GM12875 (cell line): ENCODE measurements around the gene NUP210.
A peak's percentile ranks its signal among the peaks of the same experiment; 100 is the strongest.

Experiments used
- H3K4me3 ChIP-seq: one replicate; pipeline ENCODE4 v1.5.1; 2011; ENCODE audit warnings: low read depth, low read length, control low read depth
- CTCF ChIP-seq: IDR thresholded peaks from 2 replicates; pipeline ENCODE4 v1.5.1; 2011; ENCODE audit warnings: low read depth, mild to moderate bottlenecking, control low read depth, inconsistent platforms, low read length, moderate library complexity, borderline replicate concordance; ENCODE audit not compliant: insufficient read depth

NUP210 gene

GRCh38 chr3:13314877-13315276 is 105.2 kb downstream of the NUP210 start:
- no peak overlapping the region for H3K4me3 ChIP-seq
- no peak for TF ChIP-seq CTCF

- no peak for TF ChIP-seq CTCF
- H3K4me3 ChIP-seq, result no peak overlapping the region
These were observed 106.3 kb downstream of the NUP210 start for GRCh38 chr3:13313813-13314212.

- no peak for TF ChIP-seq CTCF
- no peak overlapping the region for H3K4me3 ChIP-seq
These were observed 111.1 kb downstream of the NUP210 start for GRCh38 chr3:13309004-13309403.

- peak; percentile 53 for TF ChIP-seq CTCF
These were observed 111.7 kb downstream of the NUP210 start for GRCh38 chr3:13308380-13308801.

GRCh38 chr3:13307041-13307440 is 113.1 kb downstream of the NUP210 start:
- TF ChIP-seq CTCF, result no peak
- H3K4me3 ChIP-seq, result no peak overlapping the region

More at GRCh38 chr3:13308380-13308801, 111.7 kb downstream of the NUP210 start:
- no peak overlapping the region for H3K4me3 ChIP-seq

- no peak for TF ChIP-seq CTCF
- H3K4me3 ChIP-seq, result no peak overlapping the region
These were observed 114.5 kb downstream of the NUP210 start for GRCh38 chr3:13305623-13306022.

- TF ChIP-seq CTCF, result no peak
- H3K4me3 ChIP-seq, result no peak overlapping the region
These were observed 116.7 kb downstream of the NUP210 start for GRCh38 chr3:13303410-13303809.
